NCI-H2029 (cell line): ENCODE measurements around the gene SVOP.
A peak's percentile ranks its signal among the peaks of the same experiment; 100 is the strongest.

ENCODE experiments used
- DNase-seq: peaks from one replicate; lab custom pipeline; 2025; lab: John Stamatoyannopoulos, UW

Gene SVOP

DNA sequence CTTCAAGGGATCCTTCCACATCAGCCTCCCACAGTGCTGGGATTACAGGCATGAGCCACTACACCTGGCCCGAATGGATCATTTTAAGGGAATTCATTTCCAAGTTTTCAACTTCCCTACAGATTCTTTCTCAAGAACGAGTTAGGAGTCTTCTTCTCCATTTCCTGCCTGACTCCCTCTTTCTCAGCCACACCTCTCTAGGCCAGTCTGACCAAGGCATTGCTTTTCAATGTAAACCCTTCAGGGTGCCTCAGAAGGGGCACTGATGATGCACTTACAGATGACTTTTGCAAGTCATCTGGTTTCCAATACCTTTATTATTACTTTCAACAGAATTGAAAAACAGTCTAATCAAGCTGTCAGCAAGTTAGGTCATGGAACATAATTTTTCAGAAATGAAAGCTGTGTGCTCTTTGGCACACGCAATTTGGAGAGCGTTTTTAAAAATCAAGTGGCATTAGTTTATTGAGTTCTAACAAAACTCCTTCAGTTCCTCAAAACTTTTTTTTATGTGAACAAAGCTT lies 47.2 kb downstream of the SVOP start:
- DNase-seq: no peak

DNA sequence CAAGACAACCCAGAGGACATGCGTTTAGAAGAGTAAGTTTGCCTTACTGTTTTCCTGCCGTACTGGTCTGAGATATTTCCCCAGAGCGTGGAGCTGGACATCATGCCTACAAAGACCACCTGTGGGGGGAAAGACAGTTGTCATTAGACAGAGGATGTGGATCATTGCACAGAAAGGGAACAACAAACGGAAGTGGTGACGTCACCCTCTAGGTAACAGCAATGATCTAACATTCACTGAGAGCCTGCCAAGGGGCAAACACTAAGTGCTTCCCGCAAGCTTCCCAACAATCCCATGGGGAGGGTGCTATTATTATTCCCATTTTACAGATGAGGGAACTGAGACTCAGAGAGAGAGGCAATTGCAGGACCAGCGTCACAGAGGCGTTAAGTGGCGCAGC lies 48.5 kb downstream of the SVOP start:
- DNase-seq: peak; percentile 64

DNA sequence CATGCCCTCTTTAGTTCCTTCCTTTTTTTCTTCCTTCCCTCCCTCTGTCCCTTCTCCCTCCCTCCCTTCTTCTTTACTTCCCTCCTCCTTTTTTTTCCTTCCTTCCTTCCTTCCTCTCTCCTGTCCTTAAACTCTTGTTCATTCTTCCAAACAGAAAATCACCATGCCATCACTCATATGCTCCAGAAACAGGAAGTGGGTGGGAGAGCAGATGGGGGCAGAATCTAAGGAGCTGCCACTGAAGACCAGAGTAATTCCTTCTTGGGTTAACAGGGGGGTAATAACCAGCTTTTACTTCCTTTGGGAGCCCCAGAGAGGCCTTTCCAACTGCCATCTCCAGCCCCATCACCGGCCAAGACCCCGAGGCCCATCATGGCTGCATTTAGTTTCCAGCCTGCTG lies 51.2 kb downstream of the SVOP start:
- DNase-seq: no peak

DNA sequence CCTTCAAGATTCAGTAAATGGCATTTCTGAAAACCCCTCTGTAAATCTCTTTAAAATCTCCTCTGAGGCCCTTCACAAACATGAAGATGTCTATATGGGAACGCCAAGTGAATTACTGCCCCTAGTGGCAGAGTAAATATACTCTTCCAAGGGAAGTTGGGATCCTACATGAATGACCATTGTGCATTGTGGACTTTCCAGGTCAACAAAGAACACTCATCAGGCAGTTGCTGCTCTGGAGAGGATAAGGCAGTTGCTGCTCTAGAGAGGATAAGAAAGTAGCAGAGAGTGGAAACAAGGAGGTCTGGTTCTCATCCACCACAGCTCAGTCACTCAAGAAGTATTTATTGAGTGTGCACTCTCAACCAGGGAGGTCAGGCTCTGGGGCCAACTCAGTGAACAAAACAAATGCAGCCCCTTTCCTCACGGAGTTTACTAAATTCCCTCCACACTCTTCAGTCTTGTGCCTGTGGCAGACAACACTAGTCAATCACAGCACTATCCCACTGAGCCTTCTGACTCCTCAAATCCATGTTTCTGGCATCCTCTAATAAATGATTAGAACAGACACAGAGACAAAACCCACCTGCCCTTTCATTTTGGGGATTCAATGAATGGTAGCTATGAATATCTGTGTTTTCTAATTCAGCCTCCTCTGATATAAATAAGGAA lies 52.9 kb downstream of the SVOP start:
- peak; percentile 17 for DNase-seq

DNA sequence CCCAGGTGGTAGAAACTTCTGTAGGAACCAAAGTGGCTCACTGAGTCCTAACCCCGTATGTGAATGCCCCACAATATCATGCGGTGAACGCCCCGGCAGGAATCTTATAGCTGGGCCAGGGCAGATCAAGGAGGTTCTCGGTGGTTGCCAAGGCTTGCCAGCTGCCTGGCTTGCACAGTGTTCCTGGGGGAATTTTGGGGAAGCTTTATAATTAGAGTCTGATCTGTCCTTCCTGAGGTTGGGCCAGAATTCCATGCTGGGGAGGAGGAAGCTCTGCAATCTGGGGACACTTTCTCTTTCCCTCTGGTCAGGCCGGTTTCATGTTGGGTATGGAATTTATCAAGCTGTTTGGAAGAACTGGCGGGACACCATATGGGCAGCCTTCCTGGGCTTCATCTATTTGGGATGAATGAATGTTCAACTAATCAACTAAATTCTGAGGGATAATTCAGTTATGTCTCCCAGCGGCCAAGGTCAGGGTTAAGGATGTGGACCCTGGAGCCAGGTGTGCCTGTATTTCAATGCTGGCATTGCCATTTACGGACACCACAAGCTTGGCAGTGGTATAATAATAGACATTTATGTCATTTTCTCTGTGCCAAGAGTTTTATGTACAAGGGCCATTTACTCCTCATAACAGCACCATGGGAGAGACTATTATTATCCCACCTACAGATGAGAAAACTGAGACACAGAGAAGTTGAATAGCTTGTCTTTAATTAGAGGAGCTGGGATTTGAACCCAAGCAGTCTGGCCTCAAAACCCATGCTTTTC lies 54.3 kb downstream of the SVOP start:
- no peak for DNase-seq

DNA sequence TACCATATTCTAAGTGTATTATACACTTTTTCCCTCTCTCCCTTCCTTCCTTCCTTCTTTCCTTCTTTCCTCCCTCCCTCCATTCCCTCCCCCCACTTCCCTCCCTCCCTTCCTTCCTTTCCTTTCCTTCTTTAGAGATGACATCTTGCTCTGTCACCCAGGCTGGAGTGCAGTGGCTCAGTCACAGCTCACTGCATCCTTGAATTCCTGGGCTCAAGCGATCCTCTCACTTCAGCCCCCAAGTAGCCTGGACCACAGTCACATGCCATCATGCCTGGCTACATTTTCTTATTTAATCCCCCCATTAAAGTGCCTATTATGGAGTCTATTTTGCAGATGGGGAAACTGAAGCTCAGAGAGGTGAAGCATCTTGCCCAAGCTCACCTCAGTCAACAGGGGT lies 55.0 kb downstream of the SVOP start:
- DNase-seq: no peak

DNA sequence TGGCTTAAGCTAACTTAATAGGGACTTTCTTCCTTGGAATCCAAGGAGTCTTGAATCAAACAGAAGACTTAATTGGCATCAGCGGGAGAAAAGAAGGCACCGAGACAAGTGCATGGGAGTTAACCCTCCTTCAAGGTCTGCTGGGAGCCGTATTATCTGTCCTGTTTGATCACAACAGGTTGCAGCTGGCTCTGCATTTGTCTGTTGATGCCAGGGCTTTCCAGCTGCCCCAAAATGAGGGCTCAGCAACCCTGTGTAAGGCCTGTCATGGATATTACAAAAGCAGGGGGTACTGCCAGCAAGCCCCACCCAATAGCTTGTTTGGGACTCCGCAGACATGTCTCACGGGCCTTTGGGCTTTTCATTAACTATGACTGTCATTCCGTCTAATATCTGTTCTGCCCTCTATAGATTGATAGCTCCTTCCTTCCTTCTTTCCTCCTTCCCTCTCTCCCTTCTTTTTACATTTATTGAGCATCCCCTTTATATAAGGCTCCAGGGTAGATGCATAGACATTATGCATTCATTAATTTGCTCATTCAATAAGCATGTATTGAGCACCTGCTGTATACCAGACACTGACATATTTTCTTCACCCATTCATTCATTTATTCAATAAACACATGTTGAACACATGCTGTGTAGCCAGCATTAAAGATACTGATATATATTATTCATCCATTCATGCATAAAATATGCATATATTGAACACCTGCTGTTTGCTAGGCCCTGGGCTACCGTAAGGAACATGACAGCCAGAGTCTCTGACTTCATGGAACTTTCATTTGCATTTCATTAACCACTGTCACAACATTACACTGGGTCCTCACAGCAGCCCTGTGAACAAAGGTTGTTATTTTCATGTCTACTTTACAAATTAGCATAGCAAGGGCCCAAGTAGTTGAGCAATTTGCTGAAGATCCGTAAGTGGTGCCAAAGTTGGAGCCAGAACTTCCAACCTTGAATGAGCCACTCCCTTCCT lies 56.2 kb downstream of the SVOP start:
- DNase-seq: no peak

DNA sequence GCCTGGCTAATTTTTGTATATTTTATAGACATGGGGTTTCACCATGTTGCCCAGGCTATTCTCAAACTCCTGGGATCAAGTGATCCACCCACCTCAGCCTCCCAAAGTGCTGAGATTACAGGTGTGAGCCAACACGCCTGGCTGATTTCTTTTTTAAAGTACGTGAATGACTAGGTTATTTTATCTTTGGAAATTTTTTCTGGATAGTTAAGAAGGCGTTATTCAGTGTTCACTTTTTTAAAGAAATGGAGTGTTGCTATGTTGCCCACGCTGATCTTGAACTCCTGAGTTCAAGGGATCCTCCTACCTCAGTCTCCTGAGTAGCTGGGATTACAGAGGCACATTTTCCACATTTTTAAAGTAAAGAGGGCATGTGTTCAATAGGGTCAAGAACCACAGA lies 58.6 kb downstream of the SVOP start:
- DNase-seq: no peak

DNA sequence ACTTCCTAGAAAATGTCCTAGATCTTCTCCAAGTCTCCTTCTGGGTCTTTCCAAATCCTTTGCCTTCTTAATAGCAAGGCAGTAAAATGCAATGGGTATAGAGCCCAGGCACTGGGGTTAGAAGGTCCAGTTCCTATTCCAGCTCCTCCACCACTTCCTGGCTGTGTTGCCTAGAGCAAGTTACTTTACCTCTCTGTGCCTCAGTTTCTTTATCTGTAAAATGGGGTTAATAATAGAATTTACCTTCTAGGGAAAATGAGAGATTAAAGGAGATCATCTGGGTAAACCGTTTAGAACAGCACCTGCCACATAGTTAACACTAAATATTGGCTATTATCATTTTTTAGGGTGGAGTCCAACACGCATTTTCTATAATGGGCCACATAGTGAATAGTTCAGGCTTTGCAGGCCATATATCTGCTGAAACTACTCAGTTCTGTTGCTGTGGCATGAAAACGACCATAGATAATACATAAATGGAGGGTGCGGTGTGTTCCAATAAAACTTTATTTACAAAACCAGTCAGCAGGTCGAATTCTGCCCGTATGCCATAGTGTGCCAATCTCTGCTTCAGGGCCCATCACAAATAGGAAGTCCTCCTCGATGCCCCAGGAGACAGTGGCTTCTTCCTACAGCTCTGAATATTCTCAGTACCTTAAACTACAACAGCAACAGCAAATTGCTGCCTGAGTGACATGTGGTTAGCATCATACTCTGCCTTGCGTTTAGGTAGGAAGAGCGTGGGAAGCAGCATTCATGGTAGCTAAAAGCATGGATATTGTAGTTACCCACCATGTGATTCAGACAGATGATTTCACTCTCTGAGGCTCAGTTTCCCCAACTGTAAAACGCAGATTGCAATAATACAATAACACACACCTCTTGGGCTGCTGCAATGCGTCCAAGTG lies 60.9 kb downstream of the SVOP start:
- no peak for DNase-seq

DNA sequence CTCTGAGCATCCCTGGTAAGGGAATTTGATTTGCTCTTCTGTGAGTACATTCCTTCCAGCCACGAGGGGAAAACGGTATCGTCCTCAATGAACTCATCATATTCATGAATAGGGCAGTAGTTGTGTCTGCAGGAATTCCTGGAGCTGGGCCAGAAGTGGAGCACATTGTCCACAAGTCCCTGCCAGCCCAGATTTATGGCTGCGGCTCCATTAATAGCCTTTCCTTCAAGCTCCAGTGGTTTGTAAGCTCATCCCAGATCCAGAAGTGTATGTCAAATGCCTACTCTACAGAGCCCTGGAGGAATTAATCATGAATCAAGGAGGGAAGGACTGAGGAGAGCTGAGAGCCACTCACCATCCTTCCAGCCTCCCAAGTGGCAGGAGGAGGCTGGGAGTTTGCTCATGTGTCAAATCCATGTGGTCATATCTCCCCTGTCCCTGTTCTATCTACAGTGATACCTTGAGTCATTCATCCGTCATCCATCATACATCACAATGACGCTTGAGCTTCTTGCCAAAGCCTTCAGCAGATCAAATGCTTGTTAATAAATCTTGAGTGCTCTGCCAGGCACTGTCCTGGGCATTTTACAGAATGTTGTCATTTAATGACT lies 65.5 kb downstream of the SVOP start:
- peak; percentile 86 for DNase-seq

DNA sequence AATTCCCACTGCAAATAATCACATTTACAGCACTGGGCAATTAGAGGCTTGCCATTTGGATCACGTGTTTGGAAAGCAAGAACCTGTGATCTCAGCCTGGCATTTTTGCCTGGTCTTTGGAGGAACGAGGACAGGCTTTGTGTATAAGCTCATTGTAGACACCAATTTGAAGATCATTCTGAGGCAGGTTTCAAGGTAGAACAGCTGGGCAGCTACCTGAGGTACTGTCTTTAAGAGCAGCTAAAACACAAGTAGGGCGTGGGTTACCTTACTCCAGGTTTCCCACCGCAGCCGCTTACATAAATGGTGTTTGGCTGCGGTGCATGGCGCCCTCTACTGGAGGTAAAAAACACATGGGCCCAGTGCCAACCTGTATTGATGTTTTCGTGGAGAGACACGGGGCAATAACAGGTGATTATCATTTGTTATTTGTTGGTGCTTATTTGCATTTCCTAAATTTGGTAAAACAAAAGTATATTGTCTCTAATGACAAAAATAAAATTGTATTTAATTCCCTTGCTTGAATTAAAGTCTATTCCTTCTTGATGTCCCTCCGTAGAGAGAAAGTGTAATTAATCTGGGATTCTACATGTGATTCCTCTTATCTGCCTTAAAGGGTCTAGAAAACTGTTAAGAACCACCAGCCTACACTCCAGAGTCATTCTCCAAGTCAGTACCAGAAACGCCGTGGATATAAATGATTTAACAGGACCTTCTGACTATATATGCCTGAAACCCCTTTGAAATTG lies 69.7 kb downstream of the SVOP start:
- peak; percentile 54 for DNase-seq

DNA sequence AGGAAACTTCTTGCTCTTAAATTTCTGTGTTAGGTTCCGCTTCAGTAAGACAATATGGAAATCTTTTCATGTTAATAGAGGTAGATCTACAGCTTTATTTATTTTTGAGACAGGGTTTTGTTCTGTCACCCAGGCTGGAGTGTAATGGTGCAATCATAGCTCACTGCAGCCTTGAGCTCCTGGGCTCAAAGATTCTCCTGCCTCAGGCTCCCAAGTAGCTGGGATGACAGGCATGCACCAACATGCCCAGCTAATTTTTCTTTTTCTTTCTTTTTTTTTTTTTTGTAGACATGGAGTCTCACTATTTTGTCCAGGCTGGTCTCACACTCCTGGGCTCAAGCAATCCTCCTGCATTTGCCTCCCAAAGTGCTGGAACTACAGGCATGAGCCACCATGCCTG lies 70.9 kb downstream of the SVOP start:
- no peak for DNase-seq

DNA sequence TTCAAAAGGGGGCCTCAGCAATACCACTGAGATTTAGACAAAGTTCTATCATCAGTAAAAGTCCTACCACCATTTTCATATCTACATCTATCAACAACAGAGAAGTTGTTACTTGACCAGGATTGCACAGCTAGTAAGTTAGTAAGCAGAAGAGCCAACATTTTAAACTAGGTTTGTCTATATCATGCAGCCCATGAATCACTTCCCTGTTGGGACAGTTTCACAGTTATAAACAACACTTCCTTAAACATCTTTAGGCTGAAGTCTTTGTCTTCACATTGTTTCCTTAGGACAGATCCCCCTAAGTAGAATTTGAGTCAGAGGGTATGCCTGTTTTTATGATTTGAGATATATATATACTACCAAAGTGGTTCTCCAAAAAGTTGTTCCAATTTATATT lies 72.5 kb downstream of the SVOP start:
- DNase-seq: no peak

DNA sequence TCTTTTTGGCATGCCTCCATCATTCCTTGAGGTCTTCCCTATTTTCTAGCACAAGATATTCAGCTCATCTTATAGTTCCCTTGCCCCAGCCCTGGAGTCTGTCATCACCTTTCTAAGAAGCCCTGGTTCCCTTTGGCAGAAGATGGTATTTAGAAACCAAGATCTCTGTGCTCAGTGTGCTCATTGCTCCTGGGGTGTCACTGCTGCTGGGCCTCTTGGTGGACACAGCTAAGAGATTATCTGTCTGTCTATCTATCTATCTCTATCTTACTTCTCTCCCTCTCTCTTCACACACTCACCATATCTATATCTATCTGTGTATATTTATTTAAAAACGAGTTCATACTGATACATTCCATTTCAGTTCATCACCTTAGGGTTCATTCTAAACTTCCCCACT lies 73.8 kb downstream of the SVOP start:
- DNase-seq: no peak

DNA sequence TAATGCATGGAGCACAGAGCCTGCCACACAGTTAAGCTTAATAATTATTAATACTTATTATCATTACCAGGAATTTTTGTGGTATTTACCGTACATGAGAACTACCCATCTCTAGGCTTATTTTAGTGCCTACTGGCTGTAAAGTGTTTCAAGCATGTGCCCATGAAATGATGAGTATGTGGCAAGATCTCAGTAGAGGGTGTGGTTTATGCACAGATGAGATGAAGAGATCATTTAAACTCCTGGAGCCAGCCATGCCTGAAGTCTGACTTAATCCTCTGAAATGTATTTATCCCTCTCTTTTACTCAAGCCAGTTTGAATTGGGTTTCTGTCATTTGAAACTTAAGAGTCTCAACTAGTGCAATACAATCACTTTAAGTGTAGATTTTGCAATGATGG lies 80.7 kb downstream of the SVOP start:
- no peak for DNase-seq

DNA sequence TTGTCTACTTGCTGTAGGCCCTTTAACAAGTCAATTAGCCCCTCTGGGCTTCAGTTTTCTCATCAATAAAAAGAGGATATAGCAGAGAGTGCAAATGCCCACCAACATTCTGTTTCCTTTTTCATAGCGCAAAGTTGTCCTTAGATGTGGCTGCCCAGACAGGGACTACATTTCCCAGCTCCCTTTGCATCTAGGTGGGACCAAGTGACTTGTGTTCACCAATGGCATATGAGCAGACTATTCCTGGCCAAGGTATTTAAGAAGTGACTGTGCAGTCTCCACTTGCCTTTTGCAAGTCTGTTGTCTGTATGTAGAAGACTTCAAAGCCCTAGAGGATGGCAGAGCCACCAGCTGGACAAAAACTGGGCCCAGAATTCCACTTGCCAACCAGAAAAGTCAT lies 81.3 kb downstream of the SVOP start:
- DNase-seq: no peak

DNA sequence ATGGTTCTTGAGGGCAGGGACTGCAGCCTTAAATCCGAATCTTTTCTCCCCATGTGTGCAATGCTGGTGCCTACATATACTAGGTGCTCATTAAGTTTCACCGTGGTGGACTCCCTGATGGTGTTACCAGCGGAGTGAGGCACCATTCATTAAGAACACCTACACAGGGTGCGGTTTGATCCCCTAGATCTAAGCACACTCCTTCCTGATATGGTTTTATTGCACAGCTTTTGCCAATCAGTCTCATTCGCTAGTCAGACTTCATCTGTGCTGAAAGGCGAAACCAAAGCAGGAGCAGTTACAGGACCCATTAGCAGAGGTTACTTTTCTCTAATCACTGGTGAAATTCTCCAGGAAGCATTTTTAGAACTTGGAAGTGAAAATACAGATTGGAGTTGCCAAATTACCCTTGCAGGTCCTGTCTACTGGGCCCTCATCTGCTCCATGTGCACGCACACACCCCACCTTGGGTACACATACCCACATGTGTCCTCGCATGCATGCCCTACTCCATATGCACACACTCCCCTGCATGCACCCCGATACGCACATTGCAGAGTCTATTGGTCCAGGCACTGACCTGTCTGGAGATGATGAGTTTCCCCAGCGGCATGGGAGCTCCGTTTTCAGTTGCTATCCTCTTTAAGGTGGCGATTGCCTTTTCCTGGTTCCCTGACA lies 82.5 kb downstream of the SVOP start:
- no peak for DNase-seq

DNA sequence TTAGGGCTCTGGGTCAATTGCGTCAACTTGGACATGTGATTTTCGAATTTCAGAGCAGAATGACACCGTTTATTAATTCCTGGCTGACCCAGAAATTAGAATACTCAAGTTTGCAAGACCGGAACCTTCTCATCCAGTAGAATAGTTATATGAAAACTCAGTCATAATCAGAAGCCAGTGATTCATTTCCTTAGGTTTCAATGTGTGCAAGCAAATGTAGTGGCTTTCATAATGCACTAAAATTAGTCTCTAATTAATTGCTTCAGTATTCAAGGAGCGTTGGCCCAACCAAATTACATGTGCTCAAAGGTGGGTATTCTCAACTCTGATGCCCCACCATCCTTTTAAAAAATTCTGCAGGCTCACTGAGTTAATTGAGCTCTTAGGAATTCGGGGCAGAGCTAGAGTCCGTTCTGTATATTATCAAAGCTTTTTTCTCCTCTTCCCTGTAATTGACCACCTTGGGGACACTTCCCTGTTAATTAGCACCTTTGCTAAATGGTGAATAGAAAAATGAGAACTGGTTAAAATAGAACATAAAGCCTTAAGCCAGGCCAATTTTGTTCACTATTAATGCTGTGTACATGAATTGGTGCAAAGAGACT lies 85.6 kb downstream of the SVOP start:
- DNase-seq: no peak

DNA sequence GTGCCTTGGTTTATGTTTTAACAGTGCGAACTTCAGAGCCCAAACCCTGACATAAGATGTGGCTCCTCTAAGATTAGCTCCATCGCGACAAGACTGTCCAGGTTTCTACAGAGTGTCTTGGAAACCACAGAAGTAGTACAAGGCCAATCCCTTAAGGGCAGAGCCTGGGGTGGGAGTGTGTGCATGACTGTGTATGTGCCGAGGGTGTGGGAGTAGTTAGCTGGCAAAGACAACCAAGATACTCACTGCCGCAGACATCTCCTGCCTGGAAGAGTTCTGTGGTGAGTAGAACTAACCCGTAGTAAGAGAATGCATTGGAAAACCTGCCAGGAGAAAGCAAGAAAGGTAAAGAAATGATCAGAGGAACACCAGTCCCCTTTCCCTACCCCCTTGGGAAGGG lies 86.9 kb downstream of the SVOP start:
- DNase-seq: no peak
